HK-2 (cell line): Measurements from ENCODE around the gene ZSCAN5A.
A peak's percentile ranks its signal among the peaks of the same experiment; 100 is the strongest.
"Not testable (repeated sequence)": the region's sequence is repeated elsewhere in the genome, so short reads cannot be mapped to it uniquely, and the experiment has no call there.

ENCODE experiments used
- DNase-seq: peaks from one replicate; pipeline ENCODE4 v3.0.0-alpha.2; 2018; ENCODE audit not compliant: unreplicated experiment

The ZSCAN5A gene, protein sequence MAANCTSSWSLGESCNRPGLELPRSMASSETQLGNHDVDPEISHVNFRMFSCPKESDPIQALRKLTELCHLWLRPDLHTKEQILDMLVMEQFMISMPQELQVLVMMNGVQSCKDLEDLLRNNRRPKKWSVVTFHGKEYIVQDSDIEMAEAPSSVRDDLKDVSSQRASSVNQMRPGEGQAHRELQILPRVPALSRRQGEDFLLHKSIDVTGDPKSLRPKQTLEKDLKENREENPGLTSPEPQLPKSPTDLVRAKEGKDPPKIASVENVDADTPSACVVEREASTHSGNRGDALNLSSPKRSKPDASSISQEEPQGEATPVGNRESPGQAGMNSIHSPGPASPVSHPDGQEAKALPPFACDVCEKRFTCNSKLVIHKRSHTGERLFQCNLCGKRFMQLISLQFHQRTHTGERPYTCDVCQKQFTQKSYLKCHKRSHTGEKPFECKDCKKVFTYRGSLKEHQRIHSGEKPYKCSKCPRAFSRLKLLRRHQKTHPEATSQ

DNA sequence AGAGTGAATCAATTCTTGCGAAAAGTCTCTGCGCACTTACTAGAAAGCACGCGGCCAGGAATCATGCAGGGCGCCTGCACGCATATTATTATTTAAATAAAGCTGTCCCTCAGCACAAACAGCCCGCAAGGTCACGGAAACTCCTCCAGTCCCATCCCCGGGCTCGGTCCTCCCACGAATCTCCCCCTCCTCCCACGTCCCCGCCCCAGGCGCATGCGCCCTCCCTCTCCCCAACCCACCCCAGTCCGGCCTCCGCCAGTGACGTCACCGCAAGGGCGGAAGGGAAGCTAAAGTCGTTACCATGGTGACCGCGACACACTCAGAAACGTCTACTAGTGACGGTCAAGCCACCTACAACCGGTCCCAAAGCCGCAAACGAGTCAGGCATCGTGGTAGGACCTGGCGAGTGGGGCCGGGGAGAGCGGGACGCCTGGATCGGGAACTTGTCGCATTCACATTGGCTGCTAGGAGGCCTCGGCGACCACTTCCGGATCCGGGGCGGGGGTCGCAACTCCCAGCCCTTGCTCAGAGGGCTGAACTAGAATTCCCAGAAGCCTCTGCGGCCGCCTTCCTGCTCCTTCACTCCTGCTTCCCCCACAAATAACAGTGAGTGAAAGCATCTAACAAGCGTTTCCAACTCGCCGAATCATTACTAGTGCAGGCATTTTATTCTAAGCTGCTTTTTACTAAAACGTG is at the start of gene ZSCAN5A:
ZSCAN5A (minus strand) TSS at position 459 of the 696 bp plus-strand sequence. CDS start 89,793 bp downstream, outside the sequence.
- peak; percentile 98 for DNase-seq

DNA sequence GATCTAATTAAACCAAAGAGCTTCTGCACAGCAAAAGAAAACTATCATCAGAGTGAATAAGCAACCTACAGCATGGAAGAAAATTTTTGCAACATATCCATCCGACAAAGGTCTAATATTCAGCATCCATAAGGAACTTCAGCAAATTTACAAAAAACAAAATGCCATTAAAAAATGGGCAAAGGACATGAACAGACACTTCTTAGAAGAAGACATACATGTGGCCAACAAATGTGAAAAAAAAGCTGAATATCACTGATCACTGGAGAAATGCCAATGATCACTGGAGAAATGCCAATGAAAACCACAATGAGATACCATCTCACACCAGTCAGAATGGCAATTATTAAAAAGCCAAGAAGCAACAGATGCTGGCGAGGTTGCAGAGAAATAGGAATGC is 46.2 kb upstream of the ZSCAN5A start:
- DNase-seq = no peak

DNA sequence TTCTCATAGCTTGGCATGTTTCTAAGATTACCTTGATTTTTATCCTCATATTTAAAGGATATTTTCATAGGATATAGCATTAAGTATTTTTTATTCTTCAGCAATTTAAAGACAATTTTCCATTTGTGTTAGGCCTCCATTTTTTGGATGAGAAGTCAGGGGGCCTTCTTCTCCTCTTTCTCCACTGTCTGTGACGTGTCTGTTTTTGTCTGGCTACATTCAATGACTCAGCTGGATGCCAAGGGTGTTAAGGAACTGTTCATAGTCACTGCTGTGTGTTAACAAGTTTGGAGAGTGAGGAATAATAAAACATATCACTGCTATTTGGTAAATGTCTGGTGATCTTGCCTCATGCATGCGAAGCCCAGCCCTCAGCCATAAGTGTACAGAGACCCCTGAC is 42.3 kb upstream of the ZSCAN5A start:
- DNase-seq = no peak

DNA sequence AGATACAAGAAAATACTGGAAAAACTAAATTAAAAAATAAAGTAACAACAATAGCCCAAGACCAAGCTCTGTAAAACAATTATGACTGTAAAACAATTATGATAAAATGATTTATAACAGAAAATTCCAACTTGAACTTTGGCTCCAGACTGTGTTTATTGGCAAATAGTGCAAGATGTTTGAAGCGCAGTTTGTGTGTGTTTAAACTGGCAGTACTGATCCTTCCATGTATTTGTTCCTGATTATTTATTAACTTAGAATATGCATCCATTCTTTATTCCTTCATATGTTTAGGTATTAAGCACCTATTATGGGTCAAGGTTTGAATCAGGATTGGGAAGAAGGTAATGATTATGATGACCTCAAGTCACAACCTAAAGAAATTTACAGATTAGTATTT is 40.9 kb upstream of the ZSCAN5A start:
- DNase-seq = no peak

DNA sequence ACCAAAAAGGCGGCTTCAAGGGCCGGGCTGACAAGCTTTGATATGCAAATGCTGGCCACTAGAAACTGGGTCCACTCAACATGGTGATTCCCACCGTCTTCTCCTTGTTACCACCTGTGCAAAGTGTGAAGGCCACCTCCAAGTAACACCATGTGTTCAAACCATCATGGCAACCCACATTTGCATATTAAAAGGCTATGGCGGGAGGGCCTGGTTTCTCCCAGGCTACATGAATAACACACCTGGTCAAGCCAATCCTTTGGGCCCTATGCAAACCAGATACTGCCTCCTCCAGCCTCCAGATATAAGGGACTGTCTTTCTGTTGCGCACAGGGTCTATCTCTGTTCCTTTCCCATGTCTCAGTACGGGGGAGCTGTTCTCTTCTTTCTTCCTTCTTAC is 36.6 kb upstream of the ZSCAN5A start:
- no peak for DNase-seq

DNA sequence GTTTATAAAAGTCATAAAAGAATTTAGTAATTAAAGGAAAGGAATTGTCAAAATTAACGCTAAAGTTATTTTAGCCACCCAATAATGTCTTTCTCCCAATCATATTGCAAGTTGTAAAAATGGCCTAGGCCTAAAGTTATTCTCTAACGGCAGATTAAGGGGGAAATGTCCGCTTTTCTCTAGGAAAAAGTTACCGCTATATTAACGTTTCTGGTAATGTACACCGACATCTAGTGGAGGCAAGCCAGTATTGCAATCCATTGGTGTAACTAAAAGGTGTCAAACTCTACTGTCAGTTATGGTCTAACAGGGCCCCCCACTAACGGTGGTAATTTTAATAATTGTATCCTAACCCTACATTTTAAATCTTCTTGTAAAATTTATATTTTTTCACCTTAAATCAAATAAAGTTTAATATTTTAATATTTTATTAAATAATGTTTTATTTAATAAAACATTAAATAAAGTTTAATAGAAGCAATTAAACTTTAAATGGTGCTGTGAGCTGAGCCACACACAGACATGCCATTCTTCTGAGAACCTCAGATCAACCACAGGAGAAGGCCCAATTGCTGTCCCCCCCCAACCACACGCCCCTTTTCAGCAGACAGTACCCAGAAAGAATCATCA is 35.9 kb upstream of the ZSCAN5A start:
- DNase-seq = peak; percentile 22

DNA sequence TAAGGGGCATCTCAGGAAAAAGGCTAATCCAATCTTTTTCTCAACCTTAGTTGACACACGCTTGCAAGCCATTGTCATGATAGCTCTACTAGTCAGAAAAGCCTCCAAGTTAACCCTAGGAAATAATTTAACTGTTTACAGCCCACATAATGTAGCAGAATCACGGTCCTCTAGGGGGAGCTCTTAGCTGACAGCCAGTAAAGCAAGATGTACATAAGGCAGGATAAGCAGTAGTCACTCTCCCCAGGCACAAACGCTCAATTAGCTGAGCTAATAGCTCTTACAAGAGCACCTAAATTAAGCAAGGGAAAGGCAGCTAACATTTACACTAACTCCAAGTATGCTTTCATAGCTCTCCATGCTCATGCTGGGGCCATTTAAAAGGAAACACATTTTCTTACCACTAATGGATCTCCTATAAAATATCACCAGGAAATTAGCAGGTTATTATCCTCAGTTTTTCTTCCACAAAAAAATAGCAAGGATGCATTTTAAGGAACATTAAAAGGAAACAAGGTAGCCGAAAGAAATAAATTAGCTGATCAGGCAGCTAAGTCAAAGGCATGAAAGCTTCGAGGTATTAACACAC is 33.7 kb upstream of the ZSCAN5A start:
- DNase-seq = no peak

DNA sequence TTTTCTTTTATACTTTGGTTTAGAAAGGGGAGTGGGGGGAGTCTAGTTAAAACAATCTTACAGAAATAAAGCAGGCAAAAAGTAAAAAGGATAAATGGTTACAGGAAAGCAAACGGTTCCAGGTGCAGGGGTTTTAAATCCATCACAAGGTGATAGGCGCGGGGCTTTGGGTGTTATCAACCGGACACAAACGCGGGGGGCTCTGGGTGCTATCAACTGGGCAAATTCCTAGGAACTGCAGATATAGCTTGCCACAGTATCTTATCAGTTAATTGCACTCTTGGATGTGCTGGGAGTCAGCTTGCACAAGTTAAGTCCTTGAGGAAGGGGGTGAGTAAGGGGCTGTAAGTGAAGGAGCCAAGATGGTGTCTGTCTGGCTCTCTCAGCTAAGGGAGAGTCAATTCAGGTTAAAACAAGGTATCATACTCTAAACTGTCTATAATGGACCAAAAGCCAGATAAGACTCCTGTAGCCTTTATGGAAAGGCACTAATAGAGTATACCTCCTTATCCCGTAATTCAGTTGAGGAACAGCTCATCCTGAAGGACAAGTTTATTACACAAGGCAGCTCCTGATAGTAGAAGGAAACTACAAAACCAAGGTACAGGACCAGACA is 32.6 kb upstream of the ZSCAN5A start:
- DNase-seq = no peak

DNA sequence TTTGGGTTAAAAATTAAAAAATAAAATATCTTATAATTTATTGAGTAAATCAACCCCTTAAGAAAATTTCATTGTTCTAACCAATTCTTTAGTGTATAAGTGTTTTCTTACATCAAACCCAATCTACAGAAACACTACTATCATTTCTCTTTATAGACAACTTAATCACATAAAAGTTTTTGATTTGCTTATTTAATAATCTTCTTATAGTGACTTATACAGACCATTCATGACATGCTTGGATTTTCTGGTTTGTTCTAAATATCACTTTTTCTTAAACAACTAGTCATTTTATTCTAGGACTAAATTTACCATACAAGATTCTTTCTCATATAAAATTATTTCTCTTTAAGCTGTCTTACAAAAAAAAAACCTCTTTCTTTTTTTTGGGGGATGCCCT is 27.3 kb upstream of the ZSCAN5A start:
- DNase-seq = no peak

DNA sequence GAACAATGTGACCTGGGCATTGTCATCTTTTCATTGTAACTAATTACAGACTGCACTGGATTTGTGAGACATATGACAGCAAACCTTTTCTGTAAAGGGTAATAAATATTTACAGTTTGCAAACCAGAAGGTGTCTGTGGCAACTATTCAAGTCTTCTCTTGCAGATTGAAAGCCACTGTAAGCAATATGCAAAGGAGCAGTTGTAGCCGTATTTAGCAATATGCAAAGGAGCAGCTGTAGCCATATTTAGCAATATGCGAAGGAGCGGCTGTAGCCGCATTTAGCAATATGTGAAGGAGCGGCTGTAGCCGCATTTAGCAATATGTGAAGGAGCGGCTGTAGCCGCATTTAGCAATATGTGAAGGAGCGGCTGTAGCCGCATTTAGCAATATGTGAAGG is 24.4 kb upstream of the ZSCAN5A start:
- not testable (repeated sequence) for DNase-seq

DNA sequence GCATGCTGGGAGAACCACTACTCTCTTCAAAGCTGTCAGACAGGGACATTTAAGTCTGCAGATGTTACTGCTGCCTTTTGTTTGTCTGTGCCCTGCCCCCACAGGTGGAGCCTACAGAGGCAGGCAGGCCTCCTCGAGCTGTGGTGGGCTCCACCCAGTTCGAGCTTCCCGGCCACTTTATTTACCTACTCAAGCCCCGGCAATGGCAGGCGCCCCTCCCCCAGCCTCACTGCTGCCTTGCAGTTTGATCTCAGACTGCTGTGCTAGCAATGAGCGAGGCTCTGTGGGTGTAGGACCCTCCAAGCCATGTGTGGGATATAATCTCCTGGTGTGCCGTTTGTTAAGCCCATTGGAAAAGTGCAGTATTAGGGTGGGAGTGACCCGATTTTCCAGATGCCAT is 22.4 kb upstream of the ZSCAN5A start:
- not testable (repeated sequence) for DNase-seq

DNA sequence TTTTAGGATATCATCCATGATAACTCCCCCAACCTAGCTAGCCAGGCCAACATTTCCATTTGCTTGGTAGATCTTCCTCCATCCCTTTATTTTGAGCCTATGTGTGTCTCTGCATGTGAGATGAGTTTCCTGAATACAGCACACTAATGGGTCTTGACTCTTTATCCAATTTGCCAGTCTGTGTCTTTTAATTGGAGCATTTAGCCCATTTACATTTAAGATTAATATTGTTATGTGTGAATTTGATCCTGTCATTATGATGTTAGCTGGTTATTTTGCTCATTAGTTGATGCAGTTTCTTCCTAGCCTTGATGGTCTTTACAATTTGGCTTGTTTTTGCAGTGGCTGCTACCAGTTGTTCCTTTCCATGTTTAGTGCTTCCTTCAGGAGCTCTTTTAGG is 20.7 kb upstream of the ZSCAN5A start:
- not testable (repeated sequence) for DNase-seq

DNA sequence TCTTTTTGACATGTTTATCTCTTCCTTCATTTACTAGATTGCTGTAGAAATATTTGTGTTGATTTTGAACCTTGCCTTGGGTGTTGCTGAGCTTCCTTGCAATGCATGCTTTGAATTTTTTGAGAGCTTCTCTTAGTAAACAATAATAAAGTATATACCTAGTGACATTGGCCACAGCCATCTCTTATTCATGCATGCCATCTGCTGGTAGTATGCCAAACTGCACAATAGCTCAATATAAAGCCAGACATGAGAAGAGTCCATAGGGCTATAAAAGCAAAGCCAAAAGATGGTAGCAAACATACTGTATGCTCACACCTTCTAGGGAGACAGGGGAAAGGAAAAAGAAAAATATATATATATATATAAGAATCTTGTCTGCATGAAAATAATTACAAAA is 18.9 kb upstream of the ZSCAN5A start:
- peak; percentile 18 for DNase-seq

DNA sequence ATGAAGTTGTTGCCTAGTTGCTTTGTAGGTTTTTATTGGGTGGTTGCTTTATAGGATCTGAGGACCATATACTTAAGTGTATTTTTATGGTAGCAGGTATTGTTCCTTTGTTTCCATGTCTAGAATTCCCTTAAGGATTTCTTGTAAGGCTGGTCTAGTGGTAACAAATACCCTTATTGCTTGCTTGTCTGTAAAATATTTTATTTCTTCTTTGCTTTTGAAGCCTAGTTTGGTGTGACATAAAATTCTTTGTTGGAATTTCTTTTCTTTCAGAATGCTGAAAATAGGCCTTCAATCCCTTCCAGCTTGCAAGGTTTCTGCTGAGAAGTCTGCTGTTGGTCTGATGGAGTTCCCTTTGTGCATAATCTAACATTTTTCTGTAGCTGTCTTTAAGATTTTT is 18.1 kb upstream of the ZSCAN5A start:
- DNase-seq = no peak

DNA sequence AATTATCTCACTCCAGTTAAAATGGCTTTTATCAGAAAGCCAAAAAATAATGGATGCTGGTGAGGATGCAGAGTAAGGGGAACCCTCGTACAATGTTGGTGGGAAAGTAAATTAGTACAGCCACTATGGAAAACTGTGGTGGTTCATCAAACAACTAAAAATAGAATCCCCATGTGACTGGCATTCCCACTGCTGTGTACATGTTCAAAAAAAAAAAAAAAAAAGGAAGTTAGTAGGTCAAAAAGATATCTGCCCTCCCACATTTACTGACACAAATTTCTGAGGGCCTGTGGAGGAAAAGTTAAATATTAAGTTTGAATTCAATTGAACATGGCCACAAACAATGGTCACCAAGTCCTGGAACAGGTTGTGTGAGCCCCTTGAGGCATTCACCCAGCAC is 9.8 kb upstream of the ZSCAN5A start:
- DNase-seq = no peak

DNA sequence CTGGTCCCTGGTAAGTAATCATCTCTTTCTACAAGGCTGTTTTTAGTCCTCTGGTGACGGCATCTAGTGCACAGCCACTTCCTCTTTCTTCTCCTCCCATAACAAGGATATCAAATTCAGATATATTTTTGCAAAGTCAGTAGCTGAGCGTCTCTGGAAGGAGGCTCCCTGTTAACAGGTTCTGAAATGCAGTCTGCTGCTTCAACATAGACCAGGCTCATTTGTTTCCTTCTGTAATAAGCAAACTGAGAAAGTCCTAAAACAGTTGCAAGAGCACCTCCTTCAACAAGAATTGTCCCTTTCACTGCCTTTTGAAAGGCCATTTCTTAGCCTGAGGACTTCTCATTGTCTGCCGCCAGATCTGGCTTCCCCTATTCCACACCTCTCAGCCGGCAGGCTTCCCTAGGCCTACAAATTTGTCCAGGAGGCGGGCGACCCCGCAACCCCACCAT is 7.4 kb upstream of the ZSCAN5A start:
- DNase-seq = no peak

DNA sequence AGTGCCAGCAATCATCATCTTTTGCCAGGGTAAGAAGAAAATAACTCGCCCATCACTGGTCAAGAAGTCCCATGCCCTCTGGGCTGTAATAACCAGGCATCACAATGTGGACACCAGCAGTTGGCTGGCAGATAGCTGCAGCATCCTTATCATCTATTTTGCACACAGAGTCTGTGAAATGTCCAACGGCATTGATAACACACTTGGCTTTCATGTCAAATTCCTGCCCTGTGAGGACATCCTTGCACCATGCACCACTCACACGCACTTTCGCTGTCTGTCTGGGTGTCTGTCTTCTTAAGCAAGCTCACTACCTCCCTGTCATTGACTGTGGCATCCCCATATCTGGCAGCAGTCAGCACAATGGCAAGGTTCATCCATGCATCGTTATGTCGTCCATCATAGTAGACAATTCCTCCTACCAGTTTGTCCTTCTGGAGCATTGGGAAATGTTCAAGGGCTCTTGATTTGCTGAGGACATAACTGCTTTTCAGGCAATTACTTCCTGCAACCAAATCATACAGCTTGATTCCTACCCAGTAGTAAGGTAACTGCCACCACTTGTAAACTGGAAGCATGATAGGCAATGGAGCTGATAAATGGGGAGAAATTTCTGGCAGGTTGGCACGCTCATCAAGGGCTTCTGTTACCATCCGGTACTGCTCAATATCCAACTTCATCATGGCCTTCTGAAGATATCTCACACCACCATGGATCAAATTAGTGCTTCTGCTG is 6.8 kb upstream of the ZSCAN5A start:
- DNase-seq = no peak

DNA sequence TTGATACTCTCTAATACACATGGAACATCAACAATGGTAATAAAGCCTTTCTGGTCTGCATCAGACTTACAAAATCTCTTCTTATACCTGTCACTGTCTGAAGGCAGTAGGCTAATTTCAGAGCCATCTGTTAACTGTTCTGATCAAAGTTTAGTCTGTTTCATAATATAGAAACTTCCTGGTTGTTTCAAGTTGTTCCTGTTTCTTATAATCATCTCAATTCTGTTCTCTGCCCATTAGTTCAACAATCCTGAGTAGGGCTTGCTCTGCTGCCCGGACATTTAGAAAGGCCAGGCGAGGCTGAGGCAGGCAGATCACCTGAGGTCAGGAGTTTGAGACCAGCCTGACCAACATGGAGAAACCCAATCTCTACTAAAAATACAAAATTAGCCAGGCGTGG is 5.4 kb upstream of the ZSCAN5A start:
- DNase-seq = no peak

DNA sequence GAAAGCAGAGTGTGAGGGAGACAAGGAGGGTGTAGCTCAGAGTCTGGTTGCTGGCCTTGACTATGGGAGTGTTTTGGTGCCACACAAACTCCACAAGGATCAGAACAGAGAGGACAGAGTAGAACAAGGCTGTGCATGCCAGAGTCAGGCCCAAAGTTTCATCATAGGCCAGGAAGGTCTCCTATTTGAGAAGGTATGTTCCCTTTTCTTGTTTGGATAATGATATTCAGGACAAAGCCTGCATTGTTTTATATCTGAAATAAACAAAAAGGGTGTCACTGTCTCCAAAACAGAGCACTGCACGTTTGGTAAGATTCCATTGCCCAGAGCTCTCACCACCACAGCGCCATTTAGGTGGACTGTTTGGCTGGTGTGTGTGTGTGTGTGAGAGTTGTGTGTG is 3.1 kb upstream of the ZSCAN5A start:
- no peak for DNase-seq

DNA sequence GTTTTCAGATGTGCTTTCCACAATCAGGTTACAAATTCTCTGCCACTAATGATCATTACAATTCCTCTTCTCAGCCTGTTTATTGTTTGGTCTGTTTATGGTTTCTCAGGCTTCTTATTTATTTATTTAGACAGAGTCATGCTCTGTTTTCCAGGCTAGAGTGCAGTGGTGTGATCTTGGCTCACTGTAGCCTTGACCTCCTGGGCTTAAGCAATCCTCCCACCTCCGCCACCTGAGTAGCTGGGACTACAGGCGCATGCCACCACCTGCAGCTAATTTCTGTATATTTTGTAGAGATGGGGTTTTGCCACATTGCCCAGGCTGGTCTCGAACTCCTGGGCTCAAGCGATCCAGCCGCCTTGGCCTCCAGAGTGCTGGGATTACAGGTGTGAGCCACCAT is 2.1 kb upstream of the ZSCAN5A start:
- DNase-seq = no peak
